Activated CD8-positive, alpha-beta memory T cell treated with anti-CD3 and anti-CD28 coated beads, Interleukin-2, amount 10 ng/mL, durations not matched to agents 7 days and 5 days (primary cell): ENCODE measurements around the gene PTGES3. TPM values are rescaled to one million over a fixed set of nuclear protein-coding genes. Genes with fewer than 3 reads are reported as not detected.
"Not testable (repeated sequence)": the region's sequence is repeated elsewhere in the genome, so short reads cannot be mapped to it uniquely, and the experiment has no call there.

ENCODE experiments used
- ATAC-seq: fragments of 150-1000 bp; cut with Tn5 transposase; one replicate; pipeline ENCODE4 v1.10.0; 2021; ENCODE audit warnings: moderate library complexity
- CTCF ChIA-PET: fragments of 350-600 bp; sonication (Branson Sonifier 250); formaldehyde crosslinking; loops from one replicate; lab custom pipeline; 2021; ENCODE audit warnings: antibody characterized with exemption; lab: Charles Lee
- DNase-seq: peaks from one replicate; pipeline ENCODE4 v3.0.0-alpha.2; 2020
- H3K27ac Mint-ChIP-seq: one replicate; pipeline ENCODE4 v1.8.0; 2021; ENCODE audit warnings: mild to moderate bottlenecking, mixed read lengths
- H3K27me3 Mint-ChIP-seq: one replicate; pipeline ENCODE4 v1.8.0; 2021; ENCODE audit warnings: mixed read lengths
- H3K36me3 Mint-ChIP-seq: one replicate; pipeline ENCODE4 v1.8.0; 2021; ENCODE audit warnings: mild to moderate bottlenecking, mixed read lengths
- H3K4me1 Mint-ChIP-seq: one replicate; pipeline ENCODE4 v1.8.0; 2021; ENCODE audit warnings: mixed read lengths
- H3K4me3 Mint-ChIP-seq: one replicate; pipeline ENCODE4 v1.8.0; 2021; ENCODE audit warnings: mild to moderate bottlenecking, moderate library complexity, mixed read lengths
- H3K9me3 Mint-ChIP-seq: one replicate; pipeline ENCODE4 v1.8.0; 2022; ENCODE audit warnings: low read depth, mixed read lengths
- total RNA-seq, 2 experiments: library from RNA; stranded (reverse); gene quantifications; one replicate each; pipeline ENCODE4 v1.2.3, GENCODE V29; 2021

The PTGES3 gene
- total RNA-seq = 100 to 1,000 TPM; 241 to 268 TPM

- Mint-ChIP-seq H3K4me1 (peaks cover 23% of the 10 kb centered on the region), H3K27ac (peak within 1 kb of the TSS; percentile 100), H3K36me3 (peaks cover 30% of the 10 kb centered on the region), H3K9me3 (no peaks in the 10 kb centered on the region), H3K4me3 (peak within 1 kb of the TSS; percentile 94), H3K27me3 (no peaks in the 10 kb centered on the region)
- DNase-seq (peak; percentile 99), ATAC-seq (peak; percentile 76)
- CTCF ChIA-PET = interaction anchor here (0.6 to 1.9 kb wide), 9 partner anchors 10 to 314 kb away, joined by 3 to 5 read pairs (median 3); partner anchors contain the start of gene NACA
Measured at GRCh38 chr12:56688129-56688845, at the start of gene PTGES3. TSS of gene PTGES3 (minus strand) at chr12:56688284. CDS start at chr12:56687999, 285 bp downstream.

GRCh38 chr12:56728139-56728861 lies 40.2 kb upstream of the PTGES3 start:
- H3K27ac Mint-ChIP-seq = peak overlapping the region; percentile 24
- ATAC-seq (no peak), DNase-seq (no peak)
- H3K4me1 Mint-ChIP-seq = peaks cover 19% of the 10 kb centered on the region
- no peaks in the 10 kb centered on the region for H3K27me3 Mint-ChIP-seq
- H3K36me3 Mint-ChIP-seq = peaks cover 59% of the 10 kb centered on the region
- CTCF ChIA-PET = interaction anchor here (1.2 kb wide), 1 partner anchor 384 kb away, joined by 3 read pairs; no protein-coding TSS in a partner anchor
- no peaks in the 10 kb centered on the region for H3K9me3 Mint-ChIP-seq
- no peak overlapping the region for H3K4me3 Mint-ChIP-seq

- ATAC-seq = not testable (repeated sequence)
- peaks cover 64% of the 10 kb centered on the region for H3K36me3 Mint-ChIP-seq
- H3K4me3 Mint-ChIP-seq = peak overlapping the region; percentile 98
Measured at GRCh38 chr12:56726196-56726675, 38.2 kb upstream of the PTGES3 start.

GRCh38 chr12:56725723-56726102 lies 37.6 kb upstream of the PTGES3 start:
- peaks cover 64% of the 10 kb centered on the region for H3K36me3 Mint-ChIP-seq
- H3K4me3 Mint-ChIP-seq = peak overlapping the region; percentile 98
- H3K27me3 Mint-ChIP-seq = no peaks in the 10 kb centered on the region
- DNase-seq (no peak), ATAC-seq (no peak)
- H3K4me1 Mint-ChIP-seq = peaks cover 44% of the 10 kb centered on the region
- H3K27ac Mint-ChIP-seq = peak overlapping the region; percentile 96
- H3K9me3 Mint-ChIP-seq = no peaks in the 10 kb centered on the region
- CTCF ChIA-PET = interaction anchor here (0.6 to 2.4 kb wide), 16 partner anchors 15 to 503 kb away, joined by 3 to 6 read pairs (median 4); partner anchors contain the start of genes HSD17B6, PRIM1, PTGES3 and RNF41

More at GRCh38 chr12:56726196-56726675, 38.2 kb upstream of the PTGES3 start:
- not testable (repeated sequence) for DNase-seq, H3K27me3 Mint-ChIP-seq, H3K9me3 Mint-ChIP-seq
- CTCF ChIA-PET = interaction anchor here (0.9 to 2.4 kb wide), 8 partner anchors 14 to 91 kb away, joined by 3 to 6 read pairs (median 4); partner anchors contain the start of genes HSD17B6, PRIM1 and PTGES3
- peak overlapping the region; percentile 96 for H3K27ac Mint-ChIP-seq
- H3K4me1 Mint-ChIP-seq = peaks cover 39% of the 10 kb centered on the region

GRCh38 chr12:56724972-56725722 lies 37.1 kb upstream of the PTGES3 start, which contains the start of gene NACA:
TSS of gene NACA (minus strand) at chr12:56725299. CDS start at chr12:56724521, 778 bp downstream.
- Mint-ChIP-seq H3K4me3 (peak within 1 kb of the TSS; percentile 98), H3K9me3 (no peaks in the 10 kb centered on the region), H3K4me1 (peaks cover 49% of the 10 kb centered on the region), H3K27ac (peak within 1 kb of the TSS; percentile 96), H3K36me3 (peaks cover 70% of the 10 kb centered on the region), H3K27me3 (no peaks in the 10 kb centered on the region)
- CTCF ChIA-PET = interaction anchor here (0.6 to 2.4 kb wide), 14 partner anchors 15 to 503 kb away, joined by 3 to 6 read pairs (median 4); partner anchors contain the start of genes HSD17B6, PRIM1, PTGES3 and RNF41
- DNase-seq = peak; percentile 100
- ATAC-seq = peak; percentile 95

GRCh38 chr12:56724701-56724971 lies 36.6 kb upstream of the PTGES3 start:
- ATAC-seq = no peak
- Mint-ChIP-seq H3K4me3 (peak overlapping the region; percentile 98), H3K9me3 (no peaks in the 10 kb centered on the region), H3K4me1 (peaks cover 55% of the 10 kb centered on the region), H3K27ac (peak overlapping the region; percentile 96), H3K36me3 (peaks cover 70% of the 10 kb centered on the region), H3K27me3 (no peaks in the 10 kb centered on the region)
- CTCF ChIA-PET = no interaction called here
- no peak for DNase-seq

- peaks cover 60% of the 10 kb centered on the region for H3K4me1 Mint-ChIP-seq
- peak overlapping the region; percentile 98 for H3K4me3 Mint-ChIP-seq
- ATAC-seq = no peak
- H3K27me3 Mint-ChIP-seq = no peaks in the 10 kb centered on the region
- peaks cover 69% of the 10 kb centered on the region for H3K36me3 Mint-ChIP-seq
- no peak for DNase-seq
- CTCF ChIA-PET = interaction anchor here (0.6 kb wide), 1 partner anchor 49 kb away, joined by 4 read pairs; no protein-coding TSS in a partner anchor
- peak overlapping the region; percentile 96 for H3K27ac Mint-ChIP-seq
- H3K9me3 Mint-ChIP-seq = no peaks in the 10 kb centered on the region
Measured at GRCh38 chr12:56723889-56724700, 36.0 kb upstream of the PTGES3 start.

- no peaks in the 10 kb centered on the region for H3K27me3 Mint-ChIP-seq
- no peak for DNase-seq
- peak overlapping the region; percentile 98 for H3K4me3 Mint-ChIP-seq
- CTCF ChIA-PET = interaction anchor here (0.6 kb wide), 1 partner anchor 48 kb away, joined by 4 read pairs; no protein-coding TSS in a partner anchor
- peaks cover 74% of the 10 kb centered on the region for H3K36me3 Mint-ChIP-seq
- peak overlapping the region; percentile 96 for H3K27ac Mint-ChIP-seq
- no peak for ATAC-seq
- peaks cover 66% of the 10 kb centered on the region for H3K4me1 Mint-ChIP-seq
- no peaks in the 10 kb centered on the region for H3K9me3 Mint-ChIP-seq
Measured at GRCh38 chr12:56723352-56723751, 35.3 kb upstream of the PTGES3 start.

- Mint-ChIP-seq H3K27ac (peak overlapping the region; percentile 79), H3K4me3 (peak overlapping the region; percentile 98), H3K9me3 (no peaks in the 10 kb centered on the region), H3K27me3 (no peaks in the 10 kb centered on the region), H3K36me3 (peaks cover 72% of the 10 kb centered on the region), H3K4me1 (peaks cover 66% of the 10 kb centered on the region)
- CTCF ChIA-PET = no interaction called here
- no peak for ATAC-seq
- no peak for DNase-seq
Measured at GRCh38 chr12:56722832-56723231, 34.7 kb upstream of the PTGES3 start.

- H3K4me3 Mint-ChIP-seq = peak overlapping the region; percentile 98
- CTCF ChIA-PET = interaction anchor here (0.8 to 1.5 kb wide), 3 partner anchors 12 to 85 kb away, joined by 3 to 4 read pairs (median 3); partner anchors contain the start of gene PTGES3
Measured at GRCh38 chr12:56721721-56722120, 33.6 kb upstream of the PTGES3 start.

GRCh38 chr12:56721216-56721615 lies 33.1 kb upstream of the PTGES3 start:
- H3K9me3 Mint-ChIP-seq = no peaks in the 10 kb centered on the region
- ATAC-seq = no peak
- H3K27ac Mint-ChIP-seq = peak overlapping the region; percentile 79
- CTCF ChIA-PET = interaction anchor here (1.1 to 1.5 kb wide), 3 partner anchors 11 to 85 kb away, joined by 3 to 4 read pairs (median 3); partner anchors contain the start of gene PTGES3
- H3K27me3 Mint-ChIP-seq = no peaks in the 10 kb centered on the region
- DNase-seq = no peak
- peaks cover 68% of the 10 kb centered on the region for H3K4me1 Mint-ChIP-seq
- H3K36me3 Mint-ChIP-seq = peaks cover 68% of the 10 kb centered on the region
- H3K4me3 Mint-ChIP-seq = peak overlapping the region; percentile 98

More at GRCh38 chr12:56721721-56722120, 33.6 kb upstream of the PTGES3 start:
- no peak for ATAC-seq
- Mint-ChIP-seq H3K36me3 (peaks cover 66% of the 10 kb centered on the region), H3K27ac (peak overlapping the region; percentile 79), H3K27me3 (no peaks in the 10 kb centered on the region), H3K4me1 (peaks cover 67% of the 10 kb centered on the region), H3K9me3 (no peaks in the 10 kb centered on the region)
- no peak for DNase-seq
